DND-41 (cell line): ENCODE measurements around the gene G3BP1.

Experiments used
- ATAC-seq: fragments of 200-7000 bp; cut with Tn5 transposase; 3 replicates; pipeline ENCODE4 v1.9.1; 2021; ENCODE audit warnings: low read depth; ENCODE audit not compliant: insufficient read depth
- DNase-seq: peaks from one replicate; pipeline ENCODE4 v3.0.0-alpha.2; 2020
- H2AFZ ChIP-seq: 2 replicates; pipeline ENCODE4 v1.6.0; 2012; ENCODE audit warnings: low read depth, low read length
- H3K27ac ChIP-seq: 2 replicates; pipeline ENCODE4 v1.5.1; 2012; ENCODE audit warnings: low read length, inconsistent platforms
- H3K27me3 ChIP-seq: fragments of 200-600 bp; sonication (generic); 2 replicates; pipeline ENCODE4 v1.6.0; 2012; ENCODE audit warnings: low read length, mild to moderate bottlenecking, inconsistent platforms; ENCODE audit not compliant: insufficient read depth, poor library complexity
- H3K36me3 ChIP-seq: 2 replicates; pipeline ENCODE4 v1.5.1; 2012; ENCODE audit warnings: low read length, inconsistent platforms; ENCODE audit not compliant: insufficient read depth
- H3K4me1 ChIP-seq: 2 replicates; pipeline ENCODE4 v1.5.1; 2012; ENCODE audit warnings: mild to moderate bottlenecking, low read length; ENCODE audit not compliant: insufficient read depth
- H3K4me2 ChIP-seq: 2 replicates; pipeline ENCODE4 v1.6.0; 2012; ENCODE audit warnings: mild to moderate bottlenecking, moderate library complexity, low read length, inconsistent platforms; ENCODE audit not compliant: insufficient read depth
- H3K4me3 ChIP-seq, 2 experiments: fragments of 200-600 bp in 1 of 2; shearing (Covaris generic) in 1 of 2; 2 replicates each; pipeline ENCODE4 v1.5.1; 2012 to 2016; ENCODE audit warnings: inconsistent platforms in 2 of 2, low read length in 2 of 2, mild to moderate bottlenecking in 2 of 2, low read depth in 1 of 2, moderate library complexity in 1 of 2
- H3K79me2 ChIP-seq: 2 replicates; pipeline ENCODE4 v1.6.0; 2012; ENCODE audit warnings: low read length, inconsistent platforms; ENCODE audit not compliant: insufficient read depth
- H3K9ac ChIP-seq: 2 replicates; pipeline ENCODE4 v1.6.0; 2012; ENCODE audit warnings: low read depth, mild to moderate bottlenecking, inconsistent platforms, low read length, moderate library complexity
- H3K9me3 ChIP-seq: 2 replicates; pipeline ENCODE4 v1.5.1; 2012; ENCODE audit warnings: low read length, moderate library complexity, mild to moderate bottlenecking, inconsistent platforms; ENCODE audit not compliant: insufficient read depth, severe bottlenecking
- H4K20me1 ChIP-seq: 2 replicates; pipeline ENCODE4 v1.6.0; 2012; ENCODE audit warnings: low read length; ENCODE audit not compliant: insufficient read depth
- EZH2 ChIP-seq: IDR thresholded peaks from 3 replicates; pipeline ENCODE4 v1.6.1; 2012; ENCODE audit warnings: borderline replicate concordance, low read depth, mild to moderate bottlenecking, moderate library complexity, low read length, inconsistent platforms; ENCODE audit not compliant: severe bottlenecking
- TF ChIP-seq, protein P1 (sequence below): IDR thresholded peaks from 2 replicates; pipeline ENCODE4 v1.5.1; 2012; ENCODE audit warnings: borderline replicate concordance, low read length, moderate library complexity, mild to moderate bottlenecking; ENCODE audit not compliant: poor library complexity, severe bottlenecking; ENCODE audit errors: extremely low read depth

Gene G3BP1

DNA sequence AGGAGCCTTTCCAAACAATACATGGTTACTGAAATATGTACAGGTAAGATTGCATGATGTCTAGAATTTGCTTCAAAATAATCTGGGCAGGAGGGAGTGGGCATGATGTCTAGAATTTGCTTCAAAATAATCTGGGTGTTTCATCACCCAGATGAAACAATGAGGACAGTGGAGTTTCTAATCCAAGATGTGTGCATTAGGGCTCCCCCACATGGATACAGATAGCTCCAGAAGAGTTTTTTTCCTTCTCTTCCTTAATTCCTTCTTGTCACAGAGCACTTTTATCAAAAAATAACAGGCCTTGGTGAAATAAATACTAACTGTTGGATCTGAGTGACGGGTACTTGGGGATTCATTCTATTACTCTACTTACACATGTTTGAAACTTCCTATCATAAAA is 28.2 kb upstream of the G3BP1 start:
- H2AFZ ChIP-seq, result no peak overlapping the region
- DNase-seq (no peak), ATAC-seq (no peak)
- no peak overlapping the region for H3K4me3 ChIP-seq
- no peak overlapping the region for H3K4me2 ChIP-seq
- H3K36me3 ChIP-seq, result peaks cover 39% of the 10 kb centered on the region
- H4K20me1 ChIP-seq, result no peaks in the 10 kb centered on the region
- no peak overlapping the region for H3K9ac ChIP-seq
- no peaks in the 10 kb centered on the region for H3K9me3 ChIP-seq
- H3K27ac ChIP-seq, result no peak overlapping the region
- H3K79me2 ChIP-seq, result peaks cover 4% of the 10 kb centered on the region; the same call in 1 of the 2 replicates
- no peaks in the 10 kb centered on the region for H3K4me1 ChIP-seq
- no peaks in the 10 kb centered on the region for H3K27me3 ChIP-seq
- TF ChIP-seq, protein P1, sequence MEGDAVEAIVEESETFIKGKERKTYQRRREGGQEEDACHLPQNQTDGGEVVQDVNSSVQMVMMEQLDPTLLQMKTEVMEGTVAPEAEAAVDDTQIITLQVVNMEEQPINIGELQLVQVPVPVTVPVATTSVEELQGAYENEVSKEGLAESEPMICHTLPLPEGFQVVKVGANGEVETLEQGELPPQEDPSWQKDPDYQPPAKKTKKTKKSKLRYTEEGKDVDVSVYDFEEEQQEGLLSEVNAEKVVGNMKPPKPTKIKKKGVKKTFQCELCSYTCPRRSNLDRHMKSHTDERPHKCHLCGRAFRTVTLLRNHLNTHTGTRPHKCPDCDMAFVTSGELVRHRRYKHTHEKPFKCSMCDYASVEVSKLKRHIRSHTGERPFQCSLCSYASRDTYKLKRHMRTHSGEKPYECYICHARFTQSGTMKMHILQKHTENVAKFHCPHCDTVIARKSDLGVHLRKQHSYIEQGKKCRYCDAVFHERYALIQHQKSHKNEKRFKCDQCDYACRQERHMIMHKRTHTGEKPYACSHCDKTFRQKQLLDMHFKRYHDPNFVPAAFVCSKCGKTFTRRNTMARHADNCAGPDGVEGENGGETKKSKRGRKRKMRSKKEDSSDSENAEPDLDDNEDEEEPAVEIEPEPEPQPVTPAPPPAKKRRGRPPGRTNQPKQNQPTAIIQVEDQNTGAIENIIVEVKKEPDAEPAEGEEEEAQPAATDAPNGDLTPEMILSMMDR, result no peak
- TF ChIP-seq EZH2, result no peak

DNA sequence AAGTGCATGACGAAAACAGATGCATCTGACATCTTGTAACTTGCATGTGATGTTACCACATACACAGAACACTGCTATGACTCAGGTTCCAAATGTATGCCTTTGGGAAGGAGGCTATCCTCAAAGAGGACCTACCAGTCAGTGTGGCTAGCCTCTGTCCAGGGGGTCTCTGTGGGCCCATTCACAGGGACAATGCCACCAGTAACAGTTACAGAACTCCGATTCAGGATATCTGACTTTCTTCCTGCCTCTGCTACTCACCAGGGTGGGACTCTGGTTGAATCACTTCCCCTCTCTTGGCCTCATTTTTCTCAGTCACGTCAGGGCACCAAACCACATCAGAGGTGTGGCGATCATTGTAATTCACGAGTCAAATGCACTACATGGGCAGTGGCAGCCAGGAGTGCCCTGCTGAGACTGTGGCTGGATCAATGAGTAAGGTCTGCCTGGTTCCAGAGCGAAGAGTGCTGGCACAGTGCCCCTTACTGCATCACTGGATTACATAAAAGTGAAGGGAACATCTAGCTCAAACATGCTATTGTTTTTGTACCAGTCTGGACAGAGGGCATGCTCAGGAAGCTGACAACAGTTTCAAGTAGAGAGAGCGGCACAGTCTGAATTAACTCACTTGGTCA is 26.6 kb upstream of the G3BP1 start:
- TF ChIP-seq, protein P1, result no peak
- no peak for TF ChIP-seq EZH2
- H3K4me1 ChIP-seq, result no peaks in the 10 kb centered on the region
- no peak overlapping the region for H3K27ac ChIP-seq
- H3K9me3 ChIP-seq, result no peaks in the 10 kb centered on the region
- ATAC-seq (no peak), DNase-seq (no peak)
- no peaks in the 10 kb centered on the region for H3K27me3 ChIP-seq
- no peaks in the 10 kb centered on the region for H4K20me1 ChIP-seq
- no peak overlapping the region for H3K4me2 ChIP-seq
- H3K36me3 ChIP-seq, result peaks cover 42% of the 10 kb centered on the region
- H2AFZ ChIP-seq, result no peak overlapping the region
- H3K79me2 ChIP-seq, result peaks cover 8% of the 10 kb centered on the region
- no peak overlapping the region for H3K4me3 ChIP-seq
- H3K9ac ChIP-seq, result no peak overlapping the region

DNA sequence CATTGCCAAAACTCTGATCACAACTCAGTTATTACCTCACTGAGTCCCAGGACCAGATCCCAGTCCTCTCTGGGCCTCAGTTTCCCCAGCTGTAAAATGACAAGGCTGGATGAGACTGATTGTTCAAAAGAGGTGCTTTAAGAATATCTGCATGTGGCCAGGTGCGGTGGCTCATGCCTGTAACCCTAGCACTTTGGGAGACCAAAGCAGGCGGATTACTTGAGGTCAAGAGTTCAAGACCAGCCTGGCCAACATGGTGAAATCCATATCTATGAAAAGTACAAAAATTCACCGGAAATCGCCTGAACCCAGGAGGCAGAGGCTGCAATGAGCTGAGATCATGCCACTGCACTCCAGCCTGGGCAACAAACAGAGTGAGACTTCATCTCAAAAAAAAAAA is 21.6 kb upstream of the G3BP1 start:
- Histone ChIP-seq H3K4me1 (no peaks in the 10 kb centered on the region), H3K27ac (no peak overlapping the region), H3K36me3 (peaks cover 26% of the 10 kb centered on the region), H3K79me2 (peaks cover 32% of the 10 kb centered on the region), H3K4me2 (no peak overlapping the region), H3K27me3 (no peaks in the 10 kb centered on the region), H3K9me3 (no peaks in the 10 kb centered on the region), H2AFZ (no peak overlapping the region), H3K9ac (no peak overlapping the region), H3K4me3 (no peak overlapping the region), H4K20me1 (no peaks in the 10 kb centered on the region)
- TF ChIP-seq EZH2, result no peak
- TF ChIP-seq, protein P1, result no peak
- ATAC-seq, result no peak
- DNase-seq, result no peak
